Muscle layer of colon (tissue), 2 donors: ENCODE measurements around the gene FAM47E.

Experiments
- H3K27ac ChIP-seq: one replicate; pipeline ENCODE4 v1.7.0; 2013; ENCODE audit warnings: low read depth, mild to moderate bottlenecking, low read length, moderate library complexity
- H3K27me3 ChIP-seq, 2 donors: one replicate each; pipeline ENCODE4 v1.7.0; 2013; ENCODE audit warnings: low read length in 2 of 2, mild to moderate bottlenecking in 2 of 2; ENCODE audit not compliant: insufficient read depth in 2 of 2, control insufficient read depth in 1 of 2
- H3K36me3 ChIP-seq: one replicate; pipeline ENCODE4 v1.7.0; 2013; ENCODE audit warnings: mild to moderate bottlenecking, low read length; ENCODE audit not compliant: insufficient read depth
- H3K4me1 ChIP-seq: one replicate; pipeline ENCODE4 v1.7.0; 2013; ENCODE audit warnings: mild to moderate bottlenecking, low read length; ENCODE audit not compliant: insufficient read depth
- H3K4me3 ChIP-seq, 2 donors: one replicate each; pipeline ENCODE4 v1.7.0; 2013; ENCODE audit warnings: low read length in 2 of 2, low read depth in 1 of 2, mild to moderate bottlenecking in 1 of 2, moderate library complexity in 1 of 2
- H3K9ac ChIP-seq: one replicate; pipeline ENCODE4 v1.7.0; 2013; ENCODE audit warnings: low read length
- H3K9me3 ChIP-seq: one replicate; pipeline ENCODE4 v1.7.0; 2013; ENCODE audit warnings: mild to moderate bottlenecking, low read length
- donor health status: abdominal sarcoma.
- donor health status: Adenocarcinoma of cecum.

Gene FAM47E

DNA sequence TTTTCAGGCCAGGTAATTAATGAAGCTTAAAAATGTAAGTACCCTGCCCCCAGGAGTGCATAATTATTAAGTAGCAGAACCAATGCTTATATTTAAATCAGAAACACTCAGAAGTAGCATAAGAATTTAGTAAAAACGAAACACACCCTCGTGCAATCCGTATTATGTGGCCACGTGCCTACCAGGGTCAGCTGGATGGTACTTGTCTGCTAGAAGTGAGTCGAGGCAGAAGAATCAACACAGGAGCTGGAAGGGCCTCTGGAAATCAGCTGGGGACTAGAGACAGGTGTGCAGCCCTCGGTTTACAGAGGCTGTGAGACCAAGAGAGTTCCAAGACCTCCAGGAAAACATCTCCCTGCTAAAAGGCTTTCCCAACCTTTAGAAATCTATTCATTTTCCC is 559 bp upstream of the FAM47E start:
- Histone ChIP-seq H3K27me3 (no peaks in the 10 kb centered on the region), H3K9ac (peak overlapping the region; percentile 15), H3K4me3 (peak overlapping the region; percentile 63 to 65), H3K4me1 (peaks cover 9% of the 10 kb centered on the region), H3K9me3 (no peaks in the 10 kb centered on the region), H3K36me3 (no peaks in the 10 kb centered on the region), H3K27ac (no peak overlapping the region)

DNA sequence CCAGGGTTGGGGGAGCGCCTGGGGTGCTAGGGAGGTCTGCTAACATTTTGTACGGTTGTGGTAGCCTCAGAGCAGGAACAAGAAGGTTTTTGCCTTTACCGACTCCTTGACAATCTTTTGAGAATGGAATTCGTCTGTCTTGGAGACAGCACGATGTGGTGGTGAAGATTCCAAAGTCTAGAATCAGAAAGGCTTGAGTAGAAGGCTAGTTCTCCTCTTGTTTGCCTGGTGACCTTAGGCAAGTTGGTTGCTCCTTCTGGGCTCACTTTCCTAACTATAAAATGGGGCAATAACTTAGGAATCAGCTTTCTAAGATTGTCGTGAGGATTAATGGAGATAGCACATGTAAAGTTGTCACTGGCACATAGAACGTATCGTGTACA is 741 bp downstream of the FAM47E start:
- Histone ChIP-seq H3K27me3 (no peaks in the 10 kb centered on the region), H3K4me3 (peak overlapping the region; percentile 63 to 65), H3K9me3 (no peaks in the 10 kb centered on the region), H3K36me3 (no peaks in the 10 kb centered on the region), H3K9ac (peak overlapping the region; percentile 39), H3K4me1 (peaks cover 9% of the 10 kb centered on the region), H3K27ac (no peak overlapping the region)

DNA sequence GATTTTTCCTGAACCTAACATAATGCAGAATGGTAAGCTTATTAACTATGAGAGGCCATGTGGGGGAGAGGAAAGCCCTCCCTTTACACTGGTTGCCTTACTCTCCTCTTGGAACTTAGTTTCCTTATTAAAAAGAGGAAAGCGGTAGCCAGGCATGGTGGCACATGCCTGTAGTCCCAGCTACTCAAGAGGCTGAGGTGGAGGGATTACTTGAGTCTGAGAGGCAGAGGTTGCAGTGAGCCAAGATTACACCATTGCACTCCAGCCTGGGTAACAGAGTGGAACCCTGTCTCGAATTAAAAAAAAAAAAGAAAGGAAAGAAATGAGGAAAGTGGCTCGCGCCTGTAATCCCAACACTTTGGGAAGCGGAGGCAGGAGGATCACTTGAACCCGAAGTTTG is 2.0 kb downstream of the FAM47E start:
- H3K27me3 ChIP-seq, result no peaks in the 10 kb centered on the region
- no peak overlapping the region for H3K27ac ChIP-seq
- no peak overlapping the region for H3K9ac ChIP-seq
- no peaks in the 10 kb centered on the region for H3K36me3 ChIP-seq
- no peak overlapping the region for H3K4me3 ChIP-seq
- H3K9me3 ChIP-seq, result no peaks in the 10 kb centered on the region
- H3K4me1 ChIP-seq, result peaks cover 9% of the 10 kb centered on the region

DNA sequence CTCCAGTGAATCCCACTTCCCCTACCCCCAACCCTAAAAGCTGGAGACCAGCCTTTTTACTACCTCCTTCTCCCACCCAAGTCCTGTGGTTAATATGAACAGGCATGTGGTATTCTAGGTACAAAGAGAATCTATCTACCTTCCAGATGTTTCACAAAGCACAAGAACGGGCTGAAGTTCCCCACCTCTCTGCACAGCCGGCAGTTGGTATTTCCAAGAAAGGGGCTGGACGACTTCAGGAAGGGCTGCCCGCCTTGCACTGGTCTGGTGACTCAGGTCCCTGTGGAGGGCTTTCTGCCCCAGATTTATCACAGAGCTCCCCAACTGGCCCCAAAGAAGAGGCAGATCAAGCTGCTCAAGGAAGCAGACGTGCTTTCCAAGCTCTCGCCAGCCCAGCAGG is 4.5 kb downstream of the FAM47E start:
- Histone ChIP-seq H3K9me3 (no peaks in the 10 kb centered on the region), H3K27ac (no peak overlapping the region), H3K27me3 (no peaks in the 10 kb centered on the region), H3K36me3 (no peaks in the 10 kb centered on the region), H3K4me3 (no peak overlapping the region), H3K4me1 (peaks cover 6% of the 10 kb centered on the region), H3K9ac (no peak overlapping the region)

DNA sequence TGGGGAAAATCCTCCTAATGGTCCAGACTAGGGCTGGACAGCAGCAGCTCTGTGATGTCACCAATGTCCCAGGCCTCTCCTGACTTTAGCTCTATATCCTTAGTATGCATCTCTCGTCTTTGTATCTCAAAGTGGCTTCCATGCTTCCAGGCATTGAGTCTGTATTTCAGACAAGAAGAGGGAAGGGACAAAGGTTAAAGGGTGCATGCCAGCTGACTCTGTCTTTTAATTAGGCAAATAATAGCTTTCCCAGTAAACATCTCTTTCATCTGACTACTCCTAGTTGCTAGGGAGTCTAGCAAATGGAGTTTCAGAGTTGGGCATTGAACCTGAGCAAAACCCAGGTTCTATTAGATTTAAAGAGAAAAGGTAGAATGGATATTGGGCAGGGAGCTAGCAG is 5.4 kb downstream of the FAM47E start:
- no peaks in the 10 kb centered on the region for H3K27me3 ChIP-seq
- H3K4me1 ChIP-seq, result peaks cover 5% of the 10 kb centered on the region
- no peak overlapping the region for H3K9ac ChIP-seq
- H3K9me3 ChIP-seq, result no peaks in the 10 kb centered on the region
- no peak overlapping the region for H3K27ac ChIP-seq
- H3K4me3 ChIP-seq, result no peak overlapping the region
- H3K36me3 ChIP-seq, result no peaks in the 10 kb centered on the region

DNA sequence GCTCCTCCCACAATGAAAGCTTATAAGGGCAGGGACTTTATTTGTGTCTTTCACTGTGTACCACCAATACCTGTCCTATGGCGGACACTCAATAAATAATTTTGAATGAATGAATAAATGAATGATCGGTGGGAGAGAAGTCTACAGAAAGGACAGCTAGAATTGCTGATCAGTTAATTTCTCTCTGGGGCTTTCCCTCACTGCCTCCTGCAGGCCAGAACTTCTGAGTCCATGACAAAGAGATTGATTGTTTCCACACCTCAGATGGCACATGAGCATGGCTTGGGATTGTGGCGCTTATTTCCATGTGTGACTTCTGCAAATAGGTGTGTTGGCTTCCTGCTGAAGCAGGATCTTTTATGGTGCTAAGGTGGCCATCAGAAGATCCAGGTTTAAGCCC is 6.3 kb downstream of the FAM47E start:
- Histone ChIP-seq H3K4me3 (no peak overlapping the region), H3K9me3 (no peaks in the 10 kb centered on the region)

DNA sequence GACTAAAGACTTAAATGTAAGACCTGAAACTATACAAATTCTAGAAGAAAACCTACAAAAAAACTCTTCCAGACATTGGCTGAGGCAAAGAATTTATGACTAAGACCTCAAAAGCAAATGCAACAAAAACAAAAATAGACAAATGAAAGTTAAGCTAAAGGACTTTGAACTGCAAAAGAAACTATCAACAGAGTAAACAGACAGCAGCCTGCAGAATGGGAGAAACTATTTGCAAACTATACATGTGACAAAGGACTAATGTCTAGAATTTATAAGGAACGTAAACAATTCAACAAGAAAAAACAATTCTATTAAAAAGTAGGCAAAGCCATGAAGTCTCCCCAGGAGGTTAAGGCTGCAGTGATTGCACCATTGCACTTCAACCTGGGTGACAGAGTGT is 9.1 kb downstream of the FAM47E start:
- no peak overlapping the region for H3K4me3 ChIP-seq
- no peaks in the 10 kb centered on the region for H3K9me3 ChIP-seq
- no peaks in the 10 kb centered on the region for H3K36me3 ChIP-seq
- no peaks in the 10 kb centered on the region for H3K4me1 ChIP-seq
- no peaks in the 10 kb centered on the region for H3K27me3 ChIP-seq
- no peak overlapping the region for H3K9ac ChIP-seq
- H3K27ac ChIP-seq, result no peak overlapping the region

More for the DNA sequence above, 6.3 kb downstream of the FAM47E start:
- Histone ChIP-seq H3K27me3 (no peaks in the 10 kb centered on the region), H3K4me1 (no peaks in the 10 kb centered on the region), H3K9ac (no peak overlapping the region), H3K27ac (no peak overlapping the region), H3K36me3 (no peaks in the 10 kb centered on the region)

DNA sequence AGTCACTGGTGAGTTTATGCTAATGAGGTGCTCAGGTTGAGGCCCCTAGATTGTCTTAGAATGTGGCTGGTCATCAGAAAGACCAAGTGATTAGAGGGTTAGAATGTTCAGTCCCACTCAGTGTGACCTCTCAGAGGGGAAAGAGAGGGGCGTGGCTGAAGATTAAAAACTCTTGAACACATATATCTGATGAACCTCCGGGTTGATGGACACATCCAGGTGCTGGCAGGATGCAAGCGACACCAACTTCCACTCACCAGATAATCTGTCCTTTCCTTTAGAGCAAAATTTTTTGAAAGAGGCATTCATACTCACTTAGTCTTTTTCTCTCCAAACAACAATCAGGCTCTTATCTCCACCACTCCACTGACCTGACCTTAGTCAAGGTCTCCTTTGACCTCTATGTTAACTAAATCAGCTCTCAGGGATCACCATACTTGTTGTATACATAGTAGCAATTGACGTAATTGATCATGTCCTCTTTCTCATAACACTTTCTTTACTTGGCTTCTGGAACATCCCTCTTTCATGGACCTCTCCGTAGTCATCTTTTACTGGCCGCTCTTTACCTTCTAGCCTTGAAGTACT is 14.2 kb downstream of the FAM47E start:
- Histone ChIP-seq H3K36me3 (no peaks in the 10 kb centered on the region), H3K4me3 (no peak overlapping the region), H3K4me1 (no peaks in the 10 kb centered on the region), H3K27me3 (no peaks in the 10 kb centered on the region), H3K9me3 (no peaks in the 10 kb centered on the region), H3K9ac (no peak overlapping the region), H3K27ac (no peak overlapping the region)

DNA sequence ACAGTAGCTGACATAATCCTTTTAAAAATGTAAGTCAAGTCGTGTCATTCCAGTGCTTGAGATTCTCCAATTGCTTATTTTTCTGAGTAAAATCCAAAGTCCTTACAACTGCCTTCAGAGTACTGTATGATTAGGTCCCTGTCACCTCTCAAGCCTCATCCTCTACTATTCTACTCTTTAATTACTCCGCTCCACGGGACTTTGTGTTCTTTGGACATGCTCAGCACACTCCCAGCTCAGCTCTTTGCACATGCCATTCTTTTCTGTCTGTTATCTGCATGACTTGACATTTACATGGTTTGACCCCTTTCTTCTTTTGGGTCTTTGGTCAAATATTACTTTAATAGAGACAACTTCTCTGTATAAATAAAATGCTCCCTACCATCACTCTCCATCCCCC is 15.1 kb downstream of the FAM47E start:
- Histone ChIP-seq H3K9ac (no peak overlapping the region), H3K27me3 (no peaks in the 10 kb centered on the region), H3K4me1 (no peaks in the 10 kb centered on the region), H3K4me3 (no peak overlapping the region), H3K36me3 (no peaks in the 10 kb centered on the region), H3K27ac (no peak overlapping the region), H3K9me3 (no peaks in the 10 kb centered on the region)

DNA sequence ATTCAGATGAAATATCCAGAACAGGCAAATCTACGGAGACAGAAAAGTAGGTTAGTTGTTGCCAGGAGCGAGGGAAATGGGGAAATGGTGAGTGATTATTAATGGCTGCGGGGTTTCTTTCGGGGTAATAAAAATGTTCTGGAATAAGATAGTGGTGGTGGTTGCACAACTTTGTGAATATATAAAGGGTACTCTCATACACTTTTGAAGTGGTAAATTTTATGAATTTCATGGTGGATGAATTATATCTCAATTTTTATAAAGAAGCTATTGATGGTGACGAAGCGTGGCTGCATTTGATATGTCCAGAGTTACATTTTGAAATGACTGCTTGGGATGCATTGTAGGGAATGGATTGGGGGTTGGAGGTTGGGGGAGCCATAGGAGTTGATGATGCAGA is 16.3 kb downstream of the FAM47E start:
- no peaks in the 10 kb centered on the region for H3K9me3 ChIP-seq
- H3K27ac ChIP-seq, result no peak overlapping the region
- H3K9ac ChIP-seq, result no peak overlapping the region
- no peaks in the 10 kb centered on the region for H3K36me3 ChIP-seq
- no peak overlapping the region for H3K4me3 ChIP-seq
- no peaks in the 10 kb centered on the region for H3K27me3 ChIP-seq
- no peaks in the 10 kb centered on the region for H3K4me1 ChIP-seq

DNA sequence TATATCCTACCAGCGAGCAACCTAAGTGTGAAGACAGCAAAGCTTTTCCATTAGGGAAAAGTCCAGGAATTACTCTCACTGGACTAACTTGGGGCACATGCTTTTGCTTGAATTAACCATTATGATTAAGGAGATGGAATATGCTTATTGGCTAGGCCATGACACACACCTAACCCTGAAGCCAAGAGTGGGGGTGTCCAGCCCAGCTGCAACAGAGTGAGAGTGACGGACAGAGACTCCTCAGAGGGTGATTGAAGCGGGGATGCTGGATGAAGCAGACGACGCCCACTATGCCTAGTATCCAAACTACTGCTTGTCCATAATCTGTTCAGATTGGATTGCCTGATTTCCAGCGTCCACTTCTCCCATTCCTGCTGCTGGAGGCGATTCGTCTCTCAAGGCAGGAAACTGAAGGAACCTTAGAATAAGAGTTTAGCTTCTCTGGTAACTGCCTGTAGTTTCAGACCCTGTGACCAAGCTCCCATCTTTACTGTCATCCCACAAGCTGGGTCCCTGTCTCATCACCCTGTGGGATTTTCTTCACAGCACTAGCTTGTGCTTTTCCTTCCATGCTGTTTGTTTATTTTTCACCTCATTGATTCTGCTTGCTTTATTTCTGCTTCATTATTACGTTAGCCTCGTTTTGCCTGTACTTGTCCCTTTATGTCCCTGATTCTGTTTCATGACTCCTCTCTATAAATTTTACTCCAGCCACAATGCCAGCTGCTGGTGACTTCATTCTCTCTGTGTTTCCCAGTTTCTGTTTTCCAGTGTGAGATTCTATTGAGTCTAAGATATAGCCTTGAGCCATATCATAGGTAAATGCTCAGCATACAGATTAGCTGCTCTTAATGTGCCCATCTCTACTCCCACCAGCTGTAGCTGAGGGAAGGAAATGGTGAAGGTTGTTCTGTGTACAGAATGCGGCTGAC is 19.0 kb downstream of the FAM47E start:
- H3K27me3 ChIP-seq, result no peaks in the 10 kb centered on the region
- no peaks in the 10 kb centered on the region for H3K36me3 ChIP-seq
- no peak overlapping the region for H3K9ac ChIP-seq
- no peaks in the 10 kb centered on the region for H3K9me3 ChIP-seq
- H3K27ac ChIP-seq, result no peak overlapping the region
- no peaks in the 10 kb centered on the region for H3K4me1 ChIP-seq
- H3K4me3 ChIP-seq, result no peak overlapping the region

DNA sequence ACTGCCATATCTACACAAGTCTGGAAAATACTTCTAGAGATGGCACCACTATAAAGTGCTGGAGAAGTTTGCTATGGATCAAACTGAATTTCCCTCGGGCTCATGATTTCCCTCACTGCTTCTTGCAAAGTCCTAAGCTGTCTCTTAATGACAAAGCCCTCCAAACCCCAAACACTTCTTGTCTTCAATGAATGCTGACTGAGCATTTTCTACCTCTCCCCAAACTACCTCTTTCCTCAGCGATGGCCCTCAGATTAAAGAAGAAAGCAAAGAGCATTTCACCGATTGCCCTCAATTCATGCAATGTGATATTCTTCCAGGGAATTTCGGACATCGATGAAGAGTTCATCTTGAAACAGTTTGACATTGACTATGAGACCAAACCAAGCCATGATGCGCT is 19.7 kb downstream of the FAM47E start:
- Histone ChIP-seq H3K27me3 (no peaks in the 10 kb centered on the region), H3K9me3 (no peaks in the 10 kb centered on the region), H3K36me3 (no peaks in the 10 kb centered on the region), H3K27ac (no peak overlapping the region), H3K9ac (no peak overlapping the region), H3K4me1 (no peaks in the 10 kb centered on the region), H3K4me3 (no peak overlapping the region)
